WTC11 (cell line): Measurements from ENCODE around the gene TTLL13.

Experiments
- CTCF ChIP-seq: fragments of 200-600 bp; IDR thresholded peaks from 2 replicates; pipeline ENCODE4 v1.8.0; 2022; ENCODE audit warnings: antibody characterized with exemption
- MXD4 ChIP-seq: fragments of 250-450 bp; sonication (Bioruptor Pico); IDR thresholded peaks from 2 replicates; pipeline ENCODE4 v1.8.0; 2021; ENCODE audit warnings: mild to moderate bottlenecking, moderate library complexity, borderline replicate concordance
- NR3C1 ChIP-seq: sonication (generic); formaldehyde crosslinking; conservative IDR thresholded peaks from 2 replicates; pipeline ENCODE4 v1.8.1; 2023; ENCODE audit warnings: low read depth, mild to moderate bottlenecking, missing genetic modification reagents
- ZNF121 ChIP-seq: sonication (generic); formaldehyde crosslinking; IDR thresholded peaks from 2 replicates; pipeline ENCODE4 v1.8.0; 2023; ENCODE audit warnings: missing genetic modification reagents
- TF ChIP-seq, protein P1 (sequence below): sonication (generic); formaldehyde crosslinking; IDR thresholded peaks from 2 replicates; pipeline ENCODE4 v1.8.1; 2023; ENCODE audit warnings: mild to moderate bottlenecking, missing genetic modification reagents
- TF ChIP-seq, protein P2 (sequence below): sonication (generic); formaldehyde crosslinking; IDR thresholded peaks from 2 replicates; pipeline ENCODE4 v1.8.0; 2022; ENCODE audit warnings: mild to moderate bottlenecking, missing genetic modification reagents
- TF ChIP-seq, protein P3 (sequence below): sonication (generic); formaldehyde crosslinking; IDR thresholded peaks from 2 replicates; pipeline ENCODE4 v1.8.1; 2023; ENCODE audit warnings: mild to moderate bottlenecking, moderate library complexity, missing genetic modification reagents
- TF ChIP-seq, protein P4 (sequence below): sonication (generic); formaldehyde crosslinking; IDR thresholded peaks from 2 replicates; pipeline ENCODE4 v1.8.1; 2022; ENCODE audit warnings: low read depth, mild to moderate bottlenecking, moderate library complexity, missing genetic modification reagents, borderline replicate concordance

GRCh38 chr15:90243943-90244639 lies 5.3 kb upstream of the TTLL13 start:
- TF ChIP-seq CTCF: no peak
- TF ChIP-seq MXD4 (CRISPR knock-in tag): no peak
- TF ChIP-seq, protein P1, sequence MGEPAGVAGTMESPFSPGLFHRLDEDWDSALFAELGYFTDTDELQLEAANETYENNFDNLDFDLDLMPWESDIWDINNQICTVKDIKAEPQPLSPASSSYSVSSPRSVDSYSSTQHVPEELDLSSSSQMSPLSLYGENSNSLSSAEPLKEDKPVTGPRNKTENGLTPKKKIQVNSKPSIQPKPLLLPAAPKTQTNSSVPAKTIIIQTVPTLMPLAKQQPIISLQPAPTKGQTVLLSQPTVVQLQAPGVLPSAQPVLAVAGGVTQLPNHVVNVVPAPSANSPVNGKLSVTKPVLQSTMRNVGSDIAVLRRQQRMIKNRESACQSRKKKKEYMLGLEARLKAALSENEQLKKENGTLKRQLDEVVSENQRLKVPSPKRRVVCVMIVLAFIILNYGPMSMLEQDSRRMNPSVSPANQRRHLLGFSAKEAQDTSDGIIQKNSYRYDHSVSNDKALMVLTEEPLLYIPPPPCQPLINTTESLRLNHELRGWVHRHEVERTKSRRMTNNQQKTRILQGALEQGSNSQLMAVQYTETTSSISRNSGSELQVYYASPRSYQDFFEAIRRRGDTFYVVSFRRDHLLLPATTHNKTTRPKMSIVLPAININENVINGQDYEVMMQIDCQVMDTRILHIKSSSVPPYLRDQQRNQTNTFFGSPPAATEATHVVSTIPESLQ (CRISPR knock-in tag): no peak
- TF ChIP-seq, protein P2, sequence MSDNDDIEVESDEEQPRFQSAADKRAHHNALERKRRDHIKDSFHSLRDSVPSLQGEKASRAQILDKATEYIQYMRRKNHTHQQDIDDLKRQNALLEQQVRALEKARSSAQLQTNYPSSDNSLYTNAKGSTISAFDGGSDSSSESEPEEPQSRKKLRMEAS (CRISPR knock-in tag): no peak
- no peak for TF ChIP-seq NR3C1 (CRISPR knock-in tag)
- TF ChIP-seq, protein P3, sequence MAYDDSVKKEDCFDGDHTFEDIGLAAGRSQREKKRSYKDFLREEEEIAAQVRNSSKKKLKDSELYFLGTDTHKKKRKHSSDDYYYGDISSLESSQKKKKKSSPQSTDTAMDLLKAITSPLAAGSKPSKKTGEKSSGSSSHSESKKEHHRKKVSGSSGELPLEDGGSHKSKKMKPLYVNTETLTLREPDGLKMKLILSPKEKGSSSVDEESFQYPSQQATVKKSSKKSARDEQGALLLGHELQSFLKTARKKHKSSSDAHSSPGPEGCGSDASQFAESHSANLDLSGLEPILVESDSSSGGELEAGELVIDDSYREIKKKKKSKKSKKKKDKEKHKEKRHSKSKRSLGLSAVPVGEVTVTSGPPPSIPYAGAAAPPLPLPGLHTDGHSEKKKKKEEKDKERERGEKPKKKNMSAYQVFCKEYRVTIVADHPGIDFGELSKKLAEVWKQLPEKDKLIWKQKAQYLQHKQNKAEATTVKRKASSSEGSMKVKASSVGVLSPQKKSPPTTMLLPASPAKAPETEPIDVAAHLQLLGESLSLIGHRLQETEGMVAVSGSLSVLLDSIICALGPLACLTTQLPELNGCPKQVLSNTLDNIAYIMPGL: no peak
- no peak for TF ChIP-seq ZNF121 (CRISPR knock-in tag)
- TF ChIP-seq, protein P4, sequence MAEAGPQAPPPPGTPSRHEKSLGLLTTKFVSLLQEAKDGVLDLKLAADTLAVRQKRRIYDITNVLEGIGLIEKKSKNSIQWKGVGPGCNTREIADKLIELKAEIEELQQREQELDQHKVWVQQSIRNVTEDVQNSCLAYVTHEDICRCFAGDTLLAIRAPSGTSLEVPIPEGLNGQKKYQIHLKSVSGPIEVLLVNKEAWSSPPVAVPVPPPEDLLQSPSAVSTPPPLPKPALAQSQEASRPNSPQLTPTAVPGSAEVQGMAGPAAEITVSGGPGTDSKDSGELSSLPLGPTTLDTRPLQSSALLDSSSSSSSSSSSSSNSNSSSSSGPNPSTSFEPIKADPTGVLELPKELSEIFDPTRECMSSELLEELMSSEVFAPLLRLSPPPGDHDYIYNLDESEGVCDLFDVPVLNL (CRISPR knock-in tag): no peak
